Measurements from ENCODE around the gene BANK1.

- no peak for TF ChIP-seq SETDB1 (IDR thresholded peaks at IDR 0.05; ENCODE audit: insufficient read length, low read length)
- TF ChIP-seq CTCF (tag by site-specific recombination; IDR thresholded peaks at IDR 0.05) = no peak
- TF ChIP-seq, protein P1, sequence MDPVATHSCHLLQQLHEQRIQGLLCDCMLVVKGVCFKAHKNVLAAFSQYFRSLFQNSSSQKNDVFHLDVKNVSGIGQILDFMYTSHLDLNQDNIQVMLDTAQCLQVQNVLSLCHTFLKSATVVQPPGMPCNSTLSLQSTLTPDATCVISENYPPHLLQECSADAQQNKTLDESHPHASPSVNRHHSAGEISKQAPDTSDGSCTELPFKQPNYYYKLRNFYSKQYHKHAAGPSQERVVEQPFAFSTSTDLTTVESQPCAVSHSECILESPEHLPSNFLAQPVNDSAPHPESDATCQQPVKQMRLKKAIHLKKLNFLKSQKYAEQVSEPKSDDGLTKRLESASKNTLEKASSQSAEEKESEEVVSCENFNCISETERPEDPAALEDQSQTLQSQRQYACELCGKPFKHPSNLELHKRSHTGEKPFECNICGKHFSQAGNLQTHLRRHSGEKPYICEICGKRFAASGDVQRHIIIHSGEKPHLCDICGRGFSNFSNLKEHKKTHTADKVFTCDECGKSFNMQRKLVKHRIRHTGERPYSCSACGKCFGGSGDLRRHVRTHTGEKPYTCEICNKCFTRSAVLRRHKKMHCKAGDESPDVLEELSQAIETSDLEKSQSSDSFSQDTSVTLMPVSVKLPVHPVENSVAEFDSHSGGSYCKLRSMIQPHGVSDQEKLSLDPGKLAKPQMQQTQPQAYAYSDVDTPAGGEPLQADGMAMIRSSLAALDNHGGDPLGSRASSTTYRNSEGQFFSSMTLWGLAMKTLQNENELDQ (tag by site-specific recombination; IDR thresholded peaks at IDR 0.05; ENCODE audit: low read depth) = no peak
- no peak for TF ChIP-seq ZBTB21 (tag by site-specific recombination; IDR thresholded peaks at IDR 0.05)
- no peak for TF ChIP-seq HOXA7 (CRISPR knock-in tag; IDR thresholded peaks at IDR 0.05; ENCODE audit: borderline replicate concordance)
- TF ChIP-seq ZNF48 (tag by site-specific recombination; IDR thresholded peaks at IDR 0.05) = no peak
Observed at GRCh38 chr4:101785486-101785885, 5.0 kb upstream of the BANK1 start.

Data from HEK293 (cell line).